Gastroesophageal sphincter (tissue), 4 donors: ENCODE results near the gene DPYD. TPM values are rescaled to one million over a fixed set of nuclear protein-coding genes. Genes with fewer than 3 reads are reported as not detected.

ENCODE experiments used
- ATAC-seq: fragments of 150-250 bp; one replicate; pipeline ENCODE4 v1.9.1; 2016; ENCODE audit warnings: mild to moderate bottlenecking, moderate library complexity
- H3K27ac ChIP-seq, 4 donors: fragments of 200-600 bp; sonication (generic) in 3 of 4; 1 replicate in 3 of 4; 2 replicates in 1 of 4; pipeline ENCODE4 v1.5.1; 2016 to 2019
- H3K27me3 ChIP-seq: fragments of 200-600 bp; sonication (generic); one replicate; pipeline ENCODE4 v1.5.1; 2019
- H3K36me3 ChIP-seq, 2 donors: fragments of 200-600 bp; sonication (generic); one replicate each; pipeline ENCODE4 v1.5.1; 2019; ENCODE audit warnings: control low read depth in 1 of 2
- H3K4me1 ChIP-seq, 3 donors: fragments of 200-600 bp; sonication (generic); 1 replicate in 2 of 3; 2 replicates in 1 of 3; pipeline ENCODE4 v1.5.1; 2016 to 2019; ENCODE audit warnings: control low read depth in 2 of 3
- H3K4me3 ChIP-seq, 2 donors: fragments of 200-600 bp; sonication (generic); one replicate each; pipeline ENCODE4 v1.5.1; 2019; ENCODE audit warnings: mild to moderate bottlenecking in 1 of 2, moderate library complexity in 1 of 2
- H3K9me3 ChIP-seq, 3 donors: fragments of 200-600 bp; sonication (generic); one replicate each; pipeline ENCODE4 v1.5.1; 2017 to 2019; ENCODE audit warnings: control low read depth in 2 of 3
- CTCF ChIP-seq, 4 experiments: fragments of 200-600 bp in 2 of 4; fragments of 450-650 bp in 2 of 4; sonication (generic) in 1 of 4; IDR thresholded peaks; one replicate each; pipeline ENCODE4 v1.5.1; 2017 to 2019; ENCODE audit warnings: antibody characterized with exemption in 4 of 4, mild to moderate bottlenecking in 2 of 4, moderate library complexity in 2 of 4
- EP300 ChIP-seq: sonication (generic); formaldehyde crosslinking; IDR thresholded peaks from one replicate; pipeline ENCODE4 v1.6.1; 2017; ENCODE audit warnings: antibody characterized with exemption, mild to moderate bottlenecking
- POLR2A ChIP-seq, 2 donors: fragments of 450-650 bp; IDR thresholded peaks; one replicate each; pipeline ENCODE4 v1.6.1; 2017; ENCODE audit warnings: antibody characterized with exemption in 2 of 2, mild to moderate bottlenecking in 2 of 2, moderate library complexity in 1 of 2
- POLR2AphosphoS5 ChIP-seq: sonication (generic); formaldehyde crosslinking; IDR thresholded peaks from one replicate; pipeline ENCODE4 v1.6.1; 2017; ENCODE audit warnings: antibody characterized with exemption
- WGBS, 2 donors: methylation state at CpG; one replicate each; pipeline ENCODE4 v1.1.5; 2018; ENCODE audit warnings: low coverage in 1 of 2; 5-methylcytosine and 5-hydroxymethylcytosine counted together
- total RNA-seq, 4 donors: library from RNA; depleted of rRNA; stranded (reverse); fragments of >200 nt; gene quantifications; one replicate each; pipeline ENCODE4 v1.1.0, GENCODE V29; 2016

DPYD gene
- total RNA-seq, 4 donors from 2014 or later, result 31.2 to 53.0 (median 43.2) TPM

- Histone ChIP-seq H3K9me3 (peaks cover 0 to 28% (median 0%) of the 10 kb centered on the region in 3 donors), H3K27me3 (no peaks in the 10 kb centered on the region), H3K4me1 (no peaks in the 10 kb centered on the region), H3K4me3 (no peak overlapping the region), H3K36me3 (no peaks in the 10 kb centered on the region), H3K27ac (no peak overlapping the region)
- ATAC-seq, result no peak
- WGBS, 2 donors, result 67 to 100% methylated on average over 1 of the region's 7 CpGs
- TF ChIP-seq POLR2A (IDR thresholded peaks at IDR 0.05) (no peak), EP300 (no peak), POLR2AphosphoS5 (no peak), CTCF (IDR thresholded peaks at IDR 0.05) (no peak)
Measured at GRCh38 chr1:97044159-97044760, 876.6 kb downstream of the DPYD start.

DNA sequence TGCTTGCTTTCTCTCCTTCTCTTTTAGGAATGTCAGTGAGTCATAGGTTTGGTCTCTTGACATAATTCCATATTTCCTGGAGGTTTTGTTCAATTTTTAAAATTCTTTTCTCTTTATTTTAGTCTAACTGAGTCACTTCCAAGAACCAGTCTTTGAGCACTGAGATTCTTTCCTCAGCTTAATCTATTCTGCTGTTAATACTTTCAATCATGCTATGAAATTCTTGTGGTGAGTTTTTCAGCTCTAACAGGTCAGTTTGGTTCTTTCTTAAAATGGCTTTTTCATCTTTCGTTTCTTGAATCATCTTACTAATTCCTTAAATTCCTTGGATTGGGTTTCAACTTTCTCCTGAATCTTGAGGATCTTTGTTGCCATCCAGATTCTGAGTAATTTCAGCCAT lies 878.3 kb downstream of the DPYD start:
- Histone ChIP-seq H3K4me3 (no peak overlapping the region), H3K4me1 (no peaks in the 10 kb centered on the region), H3K27ac (no peak overlapping the region), H3K9me3 (peaks cover 0 to 39% (median 0%) of the 10 kb centered on the region in 3 donors), H3K36me3 (no peaks in the 10 kb centered on the region), H3K27me3 (no peaks in the 10 kb centered on the region)
- 79% methylated on average over 1 of the region's 1 CpG; no CpG with 5 or more reads in 1 of the 2 donors for WGBS, 2 donors
- TF ChIP-seq POLR2A (IDR thresholded peaks at IDR 0.05), result no peak
- ATAC-seq, result no peak

- H3K36me3 ChIP-seq, result no peaks in the 10 kb centered on the region
- H3K27me3 ChIP-seq, result no peaks in the 10 kb centered on the region
- H3K4me3 ChIP-seq, result no peak overlapping the region
- peaks cover 0 to 39% (median 0%) of the 10 kb centered on the region in 3 donors for H3K9me3 ChIP-seq
- H3K27ac ChIP-seq, result no peak overlapping the region
- TF ChIP-seq POLR2A (IDR thresholded peaks at IDR 0.05) (no peak), POLR2AphosphoS5 (no peak), CTCF (IDR thresholded peaks at IDR 0.05) (no peak), EP300 (no peak)
- H3K4me1 ChIP-seq, result no peaks in the 10 kb centered on the region
- no peak for ATAC-seq
- 75 to 88% methylated on average over 2 of the region's 2 CpGs for WGBS, 2 donors
Measured at GRCh38 chr1:97041026-97041425, 879.8 kb downstream of the DPYD start.

GRCh38 chr1:97038410-97038809 lies 882.4 kb downstream of the DPYD start:
- H3K36me3 ChIP-seq, result no peaks in the 10 kb centered on the region
- no peak for ATAC-seq
- H3K4me1 ChIP-seq, result no peaks in the 10 kb centered on the region
- no peak for TF ChIP-seq CTCF (IDR thresholded peaks at IDR 0.05)
- TF ChIP-seq EP300, result no peak
- no peak for TF ChIP-seq POLR2A (IDR thresholded peaks at IDR 0.05)
- no peak for TF ChIP-seq POLR2AphosphoS5
- peaks cover 0 to 34% (median 0%) of the 10 kb centered on the region in 3 donors for H3K9me3 ChIP-seq
- no peak overlapping the region for H3K27ac ChIP-seq
- H3K4me3 ChIP-seq, result no peak overlapping the region
- no peaks in the 10 kb centered on the region for H3K27me3 ChIP-seq
- 88 to 94% methylated on average over 4 of the region's 4 CpGs for WGBS, 2 donors

DNA sequence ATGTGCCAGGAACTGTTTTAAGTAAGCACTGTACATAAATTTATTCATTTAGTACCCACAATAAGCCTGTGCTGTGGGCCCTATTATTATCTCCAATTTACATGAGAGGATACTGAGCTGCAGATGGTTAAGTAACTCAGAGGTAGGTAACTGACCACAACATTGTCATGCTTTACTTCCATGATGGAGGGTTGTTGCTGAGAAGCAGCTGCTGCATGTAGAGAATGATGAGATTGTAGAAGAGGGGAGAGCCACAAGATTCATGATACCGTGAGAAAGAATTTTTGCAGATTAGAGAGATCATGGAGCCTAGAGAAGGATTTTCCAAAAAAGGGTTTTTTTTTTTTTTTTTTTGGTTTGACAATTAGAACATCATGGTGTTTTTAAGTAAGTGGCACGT lies 886.2 kb downstream of the DPYD start:
- TF ChIP-seq EP300 (no peak), CTCF (IDR thresholded peaks at IDR 0.05) (no peak), POLR2A (IDR thresholded peaks at IDR 0.05) (no peak), POLR2AphosphoS5 (no peak)
- H3K27me3 ChIP-seq, result no peaks in the 10 kb centered on the region
- H3K9me3 ChIP-seq, result peaks cover 0 to 14% (median 0%) of the 10 kb centered on the region in 3 donors
- H3K36me3 ChIP-seq, result no peaks in the 10 kb centered on the region
- no peak overlapping the region for H3K4me3 ChIP-seq
- no peak for ATAC-seq
- H3K4me1 ChIP-seq, result no peaks in the 10 kb centered on the region
- 87 to 94% methylated on average over 2 of the region's 2 CpGs for WGBS, 2 donors
- no peak overlapping the region for H3K27ac ChIP-seq
